Ectodermal cell (in vitro differentiated cells): Measurements from ENCODE around the gene KRTAP10-5.
"Not testable (repeated sequence)": the region's sequence is repeated elsewhere in the genome, so short reads cannot be mapped to it uniquely, and the experiment has no call there.

Experiments used
- H3K27ac ChIP-seq: 2 replicates; pipeline ENCODE4 v1.7.0; 2013; ENCODE audit warnings: mild to moderate bottlenecking, low read depth, low read length; ENCODE audit not compliant: insufficient read depth, poor library complexity, severe bottlenecking
- H3K27me3 ChIP-seq: 2 replicates; pipeline ENCODE4 v1.7.0; 2013; ENCODE audit warnings: mild to moderate bottlenecking, low read length; ENCODE audit not compliant: insufficient read depth, control insufficient read depth, poor library complexity, severe bottlenecking
- H3K36me3 ChIP-seq: one replicate; pipeline ENCODE4 v1.7.0; 2013; ENCODE audit warnings: low read length; ENCODE audit not compliant: control insufficient read depth, insufficient read depth
- H3K4me1 ChIP-seq: one replicate; pipeline ENCODE4 v1.7.0; 2013; ENCODE audit warnings: low read length; ENCODE audit not compliant: control insufficient read depth, insufficient read depth
- H3K4me3 ChIP-seq: 2 replicates; pipeline ENCODE4 v1.7.0; 2013; ENCODE audit warnings: low read depth, low read length, control low read depth; ENCODE audit not compliant: insufficient read depth
- H3K9me3 ChIP-seq: 2 replicates; pipeline ENCODE4 v1.7.0; 2013; ENCODE audit warnings: mild to moderate bottlenecking, low read length, moderate library complexity; ENCODE audit not compliant: control insufficient read depth
- WGBS, 2 experiments: methylation state at CpG; one replicate each; pipeline ENCODE4 v1.1.7; 2013; ENCODE audit warnings: missing lambda C conversion rate in 2 of 2; 5-methylcytosine and 5-hydroxymethylcytosine counted together

The KRTAP10-5 gene

GRCh38 chr21:44590897-44591800 lies 10.7 kb upstream of the KRTAP10-5 start:
- H3K4me1 ChIP-seq = peaks cover 12% of the 10 kb centered on the region
- H3K36me3 ChIP-seq, H3K27me3 ChIP-seq, H3K4me3 ChIP-seq, H3K27ac ChIP-seq, H3K9me3 ChIP-seq: not testable (repeated sequence)
- 83 to 87% methylated on average over 16 to 18 of the region's 19 CpGs for WGBS, 2 experiments

DNA sequence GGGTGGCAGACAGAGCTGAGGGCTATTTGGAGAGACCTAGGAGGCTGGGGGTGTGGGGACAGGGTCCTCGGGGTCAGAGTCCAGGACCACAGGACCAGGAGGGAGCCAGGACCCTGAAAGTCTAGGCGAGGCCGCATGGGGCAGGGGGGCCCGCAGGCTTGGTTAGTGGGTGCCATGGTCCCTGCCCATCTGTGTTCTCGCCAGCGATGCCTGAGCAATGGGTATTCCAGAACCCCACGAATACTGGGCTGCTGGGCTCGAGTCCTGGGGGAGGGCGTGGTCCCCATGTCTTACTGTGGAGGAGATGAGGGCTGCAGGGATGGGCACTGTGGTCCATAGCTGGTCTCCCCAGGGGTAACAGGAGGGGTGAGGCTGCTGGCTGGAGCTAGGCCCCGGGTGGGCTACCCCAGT lies 9.9 kb upstream of the KRTAP10-5 start:
- 93 to 94% methylated on average over 10 of the region's 10 CpGs for WGBS, 2 experiments
- Histone ChIP-seq H3K4me1 (peaks cover 12% of the 10 kb centered on the region), H3K27me3 (no peaks in the 10 kb centered on the region), H3K4me3 (no peak overlapping the region), H3K27ac (no peak overlapping the region), H3K36me3 (no peaks in the 10 kb centered on the region), H3K9me3 (no peaks in the 10 kb centered on the region)

DNA sequence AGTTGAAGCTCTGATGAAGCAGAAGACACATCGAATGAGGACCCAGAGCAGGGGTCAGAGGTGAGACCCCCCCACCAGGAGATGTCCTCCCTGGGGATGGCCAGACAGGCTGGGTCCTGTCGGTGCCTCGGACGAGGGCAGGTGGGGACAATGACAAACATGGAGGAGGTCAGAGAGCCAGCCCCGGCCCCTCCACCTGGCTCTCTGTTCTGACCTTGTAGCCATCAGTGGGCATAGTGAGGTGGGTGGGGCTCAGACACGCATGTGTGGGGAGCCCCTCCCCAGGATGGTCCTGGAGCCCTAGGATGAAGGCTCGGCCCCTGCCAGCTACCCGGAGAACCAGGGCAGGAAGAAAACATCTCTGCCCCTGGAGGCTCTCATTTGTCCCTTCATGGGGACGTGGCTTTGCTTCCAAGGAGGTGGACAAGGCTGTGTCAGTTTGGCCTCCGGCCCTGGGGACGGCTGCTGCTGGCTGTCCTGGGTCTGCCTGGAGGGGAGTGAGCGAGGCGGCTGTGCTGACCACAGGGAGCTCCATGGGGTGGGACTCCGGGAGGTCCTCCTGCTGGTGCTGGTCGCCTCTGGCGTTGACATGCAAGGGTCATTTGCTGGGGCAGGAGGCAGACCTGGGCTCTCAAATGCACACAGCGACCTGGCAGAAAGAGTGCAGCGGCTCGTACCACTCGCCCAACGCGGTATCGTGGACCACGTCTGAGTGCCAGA lies 9.3 kb upstream of the KRTAP10-5 start:
- Histone ChIP-seq H3K9me3 (no peaks in the 10 kb centered on the region), H3K27me3 (no peaks in the 10 kb centered on the region), H3K36me3 (no peaks in the 10 kb centered on the region), H3K4me3 (no peak overlapping the region), H3K4me1 (peaks cover 12% of the 10 kb centered on the region), H3K27ac (no peak overlapping the region)
- WGBS, 2 experiments = 93% methylated on average over 24 of the region's 24 CpGs

DNA sequence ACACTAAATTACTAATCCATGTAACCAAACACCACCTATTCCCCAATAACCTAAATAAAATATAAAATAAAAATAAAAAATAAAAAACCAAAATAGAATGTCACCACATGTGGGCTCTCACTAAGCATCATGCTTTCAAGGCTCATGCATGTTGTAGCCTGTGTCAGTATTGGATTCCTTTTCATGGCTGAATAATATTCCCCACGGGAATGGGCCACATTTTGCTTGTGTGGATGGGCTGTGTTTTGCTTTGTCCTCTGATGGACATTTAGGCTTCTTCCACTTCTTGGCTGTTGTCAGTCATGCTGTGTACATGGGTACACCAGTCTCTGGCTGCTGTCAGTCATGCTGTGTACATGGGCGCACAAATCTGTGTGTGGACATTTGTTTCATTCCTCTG lies 8.7 kb upstream of the KRTAP10-5 start:
- WGBS, 2 experiments = 95 to 98% methylated on average over 2 of the region's 2 CpGs
- H3K9me3 ChIP-seq = no peaks in the 10 kb centered on the region
- no peak overlapping the region for H3K27ac ChIP-seq

GRCh38 chr21:44585892-44586291 lies 5.5 kb upstream of the KRTAP10-5 start:
- H3K27me3 ChIP-seq = no peaks in the 10 kb centered on the region

More for the DNA sequence above, 8.7 kb upstream of the KRTAP10-5 start:
- H3K36me3 ChIP-seq = no peaks in the 10 kb centered on the region
- peaks cover 13% of the 10 kb centered on the region for H3K4me1 ChIP-seq
- H3K4me3 ChIP-seq = no peak overlapping the region
- H3K27me3 ChIP-seq = no peaks in the 10 kb centered on the region

GRCh38 chr21:44583800-44584147 lies 3.4 kb upstream of the KRTAP10-5 start:
- 93% methylated on average over 5 to 6 of the region's 6 CpGs for WGBS, 2 experiments
- H3K27me3 ChIP-seq = no peaks in the 10 kb centered on the region
- peaks cover 4% of the 10 kb centered on the region for H3K4me1 ChIP-seq

More at GRCh38 chr21:44585892-44586291, 5.5 kb upstream of the KRTAP10-5 start:
- 91 to 95% methylated on average over 3 of the region's 3 CpGs for WGBS, 2 experiments
- Histone ChIP-seq H3K9me3 (no peaks in the 10 kb centered on the region), H3K4me3 (no peak overlapping the region), H3K27ac (no peak overlapping the region), H3K4me1 (peaks cover 4% of the 10 kb centered on the region), H3K36me3 (no peaks in the 10 kb centered on the region)

DNA sequence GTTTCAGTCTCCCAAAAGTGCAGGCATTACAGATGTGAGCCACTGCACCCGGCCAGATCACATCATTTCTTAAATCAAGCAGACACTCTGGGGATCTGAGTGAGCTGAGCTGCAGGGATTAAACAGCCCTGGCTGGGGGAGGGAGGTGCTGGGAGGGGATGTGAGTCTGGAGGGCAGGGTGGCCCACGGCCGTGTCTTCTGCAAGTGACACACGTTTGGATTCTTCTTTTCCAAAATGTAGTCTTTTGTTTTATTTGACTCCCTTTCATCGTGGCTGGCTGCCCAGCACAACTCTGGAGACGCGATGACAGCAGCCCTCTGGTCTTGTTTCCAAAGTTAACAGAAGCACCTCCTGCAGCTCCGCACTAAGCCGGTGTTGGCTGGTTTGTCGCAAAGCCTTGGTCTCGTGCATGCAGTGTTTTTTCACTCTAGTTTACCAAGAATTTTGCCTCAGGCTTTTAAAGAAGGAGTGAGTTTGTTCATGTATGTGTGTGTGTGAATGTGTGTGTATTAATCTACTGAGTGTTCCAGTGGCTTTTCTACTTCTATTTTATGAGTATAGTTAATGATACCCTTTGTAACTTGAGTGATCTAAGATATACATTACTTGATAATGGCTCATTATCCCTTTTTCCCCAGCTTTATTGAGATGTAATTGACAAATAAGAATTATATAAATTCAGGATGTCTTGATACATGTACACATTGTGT lies 2.8 kb upstream of the KRTAP10-5 start:
- 21 to 23% methylated on average over 11 of the region's 11 CpGs for WGBS, 2 experiments

More at GRCh38 chr21:44583800-44584147, 3.4 kb upstream of the KRTAP10-5 start:
- Histone ChIP-seq H3K27ac (no peak overlapping the region), H3K9me3 (no peaks in the 10 kb centered on the region), H3K36me3 (no peaks in the 10 kb centered on the region), H3K4me3 (no peak overlapping the region)

GRCh38 chr21:44582055-44582454 lies 1.7 kb upstream of the KRTAP10-5 start:
- Histone ChIP-seq H3K27me3 (no peaks in the 10 kb centered on the region), H3K4me3 (no peak overlapping the region), H3K4me1 (peaks cover 4% of the 10 kb centered on the region), H3K27ac (no peak overlapping the region), H3K9me3 (no peaks in the 10 kb centered on the region), H3K36me3 (no peaks in the 10 kb centered on the region)
- 88 to 89% methylated on average over 15 of the region's 15 CpGs for WGBS, 2 experiments

More for the DNA sequence above, 2.8 kb upstream of the KRTAP10-5 start:
- Histone ChIP-seq H3K27me3 (no peaks in the 10 kb centered on the region), H3K36me3 (no peaks in the 10 kb centered on the region), H3K4me1 (peaks cover 4% of the 10 kb centered on the region), H3K9me3 (no peaks in the 10 kb centered on the region), H3K4me3 (no peak overlapping the region), H3K27ac (peak overlapping the region; percentile 50)

DNA sequence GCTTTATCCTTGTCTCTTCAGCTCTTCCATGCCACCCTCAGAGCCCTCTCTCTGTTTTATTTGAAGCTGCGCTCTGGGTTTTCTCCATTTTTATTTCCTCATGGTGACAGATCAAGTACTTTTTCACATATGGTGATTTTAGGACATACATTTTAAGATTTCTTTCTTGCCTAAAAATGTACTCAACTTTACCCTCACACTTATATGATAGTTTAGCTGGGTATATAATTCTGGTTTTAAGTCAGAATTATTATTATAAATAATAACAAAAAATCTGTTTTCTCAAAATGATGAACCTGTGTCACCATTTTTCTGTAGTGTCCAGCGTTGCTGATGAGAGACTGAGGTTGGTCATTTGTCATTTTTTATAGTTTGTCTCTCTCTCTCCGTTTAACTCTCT lies 754 bp upstream of the KRTAP10-5 start:
- H3K4me3 ChIP-seq = no peak overlapping the region
- no peaks in the 10 kb centered on the region for H3K36me3 ChIP-seq
- H3K27me3 ChIP-seq = no peaks in the 10 kb centered on the region
- no peak overlapping the region for H3K27ac ChIP-seq
- H3K4me1 ChIP-seq = peaks cover 4% of the 10 kb centered on the region
- 93 to 97% methylated on average over 3 of the region's 3 CpGs for WGBS, 2 experiments
- no peaks in the 10 kb centered on the region for H3K9me3 ChIP-seq

- Histone ChIP-seq H3K9me3 (no peaks in the 10 kb centered on the region), H3K27me3 (no peaks in the 10 kb centered on the region), H3K4me3 (no peak overlapping the region), H3K4me1 (peaks cover 5% of the 10 kb centered on the region), H3K36me3 (no peaks in the 10 kb centered on the region), H3K27ac (no peak overlapping the region)
- 82 to 86% methylated on average over 7 of the region's 7 CpGs for WGBS, 2 experiments
These were observed 615 bp downstream of the KRTAP10-5 start for GRCh38 chr21:44579833-44580144.
